ENCODE data around the gene GPRIN2.
"Not testable (repeated sequence)": the region's sequence is repeated elsewhere in the genome, so short reads cannot be mapped to it uniquely, and the experiment has no call there.

- TF ChIP-seq CTCF (IDR thresholded peaks at IDR 0.05; ENCODE audit: insufficient read depth, low read length); GABPA (IDR thresholded peaks at IDR 0.05; ENCODE audit: low read depth); POLR2AphosphoS5 (IDR thresholded peaks at IDR 0.05; ENCODE audit: low read depth); REST (IDR thresholded peaks at IDR 0.05; ENCODE audit: insufficient replicate concordance, low read depth); SPI1 (IDR thresholded peaks at IDR 0.05; ENCODE audit: borderline replicate concordance, low read depth): not testable (repeated sequence)
Observed at GRCh38 chr10:46597616-46598246, 41.3 kb upstream of the GPRIN2 start.

Measured in HL-60 (cell line).